Stimulated activated CD4-positive, alpha-beta T cell treated with anti-CD3 and anti-CD28 coated beads, Interleukin-4, amount 100 ng/mL, for 48 hours (primary cell): ENCODE data around the gene CACNB4.
A peak's percentile ranks its signal among the peaks of the same experiment; 100 is the strongest.

ENCODE experiments used
- DNase-seq, 2 donors: peaks; one replicate each; pipeline ENCODE4 v3.0.0-alpha.2; 2020; ENCODE audit warnings: low read depth in 2 of 2

CACNB4 gene

DNA sequence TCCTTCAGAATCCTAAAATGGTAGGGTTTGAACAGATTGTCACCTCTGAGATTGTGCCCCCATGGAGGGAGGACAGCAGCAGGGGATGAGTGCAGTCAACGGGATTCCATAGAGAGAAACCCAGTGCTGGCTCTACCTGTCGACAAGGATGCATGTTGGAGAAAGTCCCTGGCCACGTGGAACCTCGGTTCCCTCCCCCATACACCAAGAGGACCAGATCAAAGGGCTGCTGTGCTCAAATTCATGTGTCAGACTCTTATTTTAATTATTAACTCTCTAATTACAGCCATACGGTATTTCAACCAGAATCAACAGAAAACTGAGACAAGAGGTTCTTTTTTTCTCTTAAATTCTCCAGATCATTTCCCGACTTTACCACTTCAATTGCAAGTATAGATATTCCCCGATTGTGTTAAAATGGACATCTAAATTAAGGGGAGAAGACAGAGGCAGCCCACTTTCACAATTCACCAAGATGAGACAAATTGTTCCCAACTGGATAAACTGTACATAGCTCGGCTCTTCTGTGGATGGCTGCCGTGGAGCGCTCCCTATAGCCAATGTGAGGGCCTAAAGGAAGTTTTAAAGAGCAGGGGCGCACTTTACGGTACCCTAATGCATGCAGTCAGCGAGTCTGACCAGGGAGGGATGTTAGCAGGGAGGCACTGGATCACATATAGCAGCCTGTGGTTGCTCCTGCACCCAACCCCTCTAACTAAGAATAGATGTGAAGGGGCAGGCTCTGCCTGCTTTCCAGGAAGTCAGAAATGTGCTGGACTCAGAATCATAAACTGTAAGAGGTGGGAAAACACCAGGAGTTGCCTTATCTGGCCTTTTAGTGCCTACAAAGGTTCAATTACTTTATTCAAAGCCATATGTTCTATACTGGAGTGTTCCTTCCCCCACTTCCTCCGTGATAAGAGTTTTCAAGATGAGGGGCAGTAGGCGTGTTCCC, 123.1 kb downstream of the CACNB4 start:
- no peak for DNase-seq

DNA sequence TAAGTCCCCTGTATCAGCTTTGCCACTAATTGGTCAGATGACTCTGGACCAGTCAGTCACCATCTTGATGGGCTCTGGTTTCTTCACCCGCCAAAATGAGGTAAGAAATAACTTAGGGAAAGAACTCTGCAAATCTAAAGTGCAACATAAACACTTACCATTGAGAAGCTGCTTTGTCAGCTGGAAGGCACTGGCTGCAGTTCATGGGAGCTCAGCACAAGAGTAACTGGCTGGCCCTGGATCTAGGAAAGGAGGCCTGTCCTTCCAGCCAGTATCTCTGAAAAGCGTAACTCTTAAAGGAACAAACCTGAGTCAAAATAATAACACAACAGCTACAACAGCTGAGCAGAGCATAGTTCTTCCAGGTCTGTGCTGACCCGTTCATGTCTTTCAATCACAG, 123.9 kb downstream of the CACNB4 start:
- no peak for DNase-seq

DNA sequence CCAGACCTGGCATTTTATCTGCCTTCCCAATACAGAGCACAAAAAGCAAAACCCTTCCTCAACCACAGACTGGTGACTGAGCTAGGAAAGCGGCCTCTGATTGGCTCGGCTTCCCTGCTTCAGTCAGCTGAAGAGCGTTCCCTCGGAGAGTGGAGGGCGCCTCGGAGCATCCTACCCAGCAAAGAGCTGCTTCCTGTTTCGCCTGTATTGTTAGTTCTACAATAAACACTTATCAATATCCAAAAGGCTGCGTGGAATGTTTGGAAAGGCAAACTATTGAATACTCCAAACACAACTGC, 125.0 kb downstream of the CACNB4 start:
- DNase-seq: no peak

DNA sequence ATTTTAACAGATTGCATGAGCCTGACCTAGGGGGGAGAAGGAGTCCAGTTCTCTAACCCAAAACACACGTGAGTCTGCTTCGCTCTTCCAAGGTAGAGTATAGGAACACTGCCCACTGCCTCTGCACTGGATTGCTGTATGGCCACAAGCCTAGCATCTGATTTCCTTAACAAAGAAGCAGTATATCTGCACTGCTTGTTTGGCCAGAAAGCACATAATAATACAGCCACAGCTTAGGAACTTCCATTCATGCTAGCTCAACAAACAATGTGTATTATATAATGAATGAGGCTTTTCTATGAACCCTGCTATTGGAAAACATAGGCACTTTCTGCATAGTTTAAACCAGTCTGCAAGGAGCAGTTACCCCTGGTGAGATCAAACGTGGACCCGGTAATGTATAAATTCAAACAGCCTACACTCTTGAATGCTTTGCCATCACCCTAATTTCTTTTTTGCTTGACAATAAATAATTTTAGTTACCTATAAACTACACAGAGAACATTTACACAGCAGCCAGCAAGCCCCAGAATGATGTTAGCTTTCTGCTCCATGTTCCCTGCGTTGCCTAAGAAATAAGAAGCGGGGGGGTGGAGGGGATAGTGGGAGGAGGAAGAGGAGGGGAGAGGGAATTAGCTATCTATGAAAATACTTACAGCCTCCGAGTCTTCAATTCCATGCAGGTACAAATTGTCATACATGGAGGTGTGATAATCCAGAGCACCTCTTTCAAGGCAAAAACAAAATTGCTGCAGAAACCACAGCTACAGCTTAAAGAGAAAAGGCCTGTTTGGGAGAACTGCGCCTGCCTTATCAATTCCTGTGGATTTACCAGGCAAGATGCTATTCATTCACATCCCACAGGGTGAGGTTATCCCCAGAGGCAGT, 125.6 kb downstream of the CACNB4 start:
- no peak for DNase-seq

DNA sequence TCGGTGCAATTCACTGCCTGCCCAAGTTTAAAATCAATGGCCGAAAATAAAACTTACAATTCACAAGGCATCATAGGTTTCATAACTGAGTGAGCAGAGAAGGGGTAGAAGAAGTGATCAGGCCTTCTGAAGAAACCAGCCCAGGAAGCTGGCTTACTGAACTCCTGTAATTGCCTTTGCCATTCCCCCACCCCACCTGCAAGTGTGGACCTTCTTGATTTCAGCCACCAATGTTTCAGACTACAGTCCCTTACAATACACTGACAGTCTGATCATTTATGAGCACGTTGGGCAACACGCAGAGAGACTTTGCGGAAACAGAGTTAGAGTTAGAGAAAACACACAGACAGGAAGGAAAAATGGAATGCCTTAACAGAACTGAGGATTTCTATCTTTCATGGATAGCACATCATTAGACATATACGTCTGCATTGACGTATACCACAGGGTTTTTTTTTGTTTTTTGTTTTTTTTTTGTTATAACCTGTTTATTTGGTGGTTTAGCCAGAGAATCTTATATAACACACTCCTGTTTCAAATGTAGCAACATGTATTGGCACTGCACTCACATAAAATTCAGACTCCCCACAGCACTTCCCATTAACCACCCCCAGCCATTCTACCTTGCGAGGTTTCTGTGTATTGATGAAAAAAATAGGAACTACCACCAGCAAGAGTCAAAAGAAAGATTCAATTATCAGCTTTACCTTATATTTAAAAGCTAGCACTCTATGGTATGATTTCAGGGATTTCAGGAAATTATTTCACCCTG, 126.4 kb downstream of the CACNB4 start:
- no peak for DNase-seq

DNA sequence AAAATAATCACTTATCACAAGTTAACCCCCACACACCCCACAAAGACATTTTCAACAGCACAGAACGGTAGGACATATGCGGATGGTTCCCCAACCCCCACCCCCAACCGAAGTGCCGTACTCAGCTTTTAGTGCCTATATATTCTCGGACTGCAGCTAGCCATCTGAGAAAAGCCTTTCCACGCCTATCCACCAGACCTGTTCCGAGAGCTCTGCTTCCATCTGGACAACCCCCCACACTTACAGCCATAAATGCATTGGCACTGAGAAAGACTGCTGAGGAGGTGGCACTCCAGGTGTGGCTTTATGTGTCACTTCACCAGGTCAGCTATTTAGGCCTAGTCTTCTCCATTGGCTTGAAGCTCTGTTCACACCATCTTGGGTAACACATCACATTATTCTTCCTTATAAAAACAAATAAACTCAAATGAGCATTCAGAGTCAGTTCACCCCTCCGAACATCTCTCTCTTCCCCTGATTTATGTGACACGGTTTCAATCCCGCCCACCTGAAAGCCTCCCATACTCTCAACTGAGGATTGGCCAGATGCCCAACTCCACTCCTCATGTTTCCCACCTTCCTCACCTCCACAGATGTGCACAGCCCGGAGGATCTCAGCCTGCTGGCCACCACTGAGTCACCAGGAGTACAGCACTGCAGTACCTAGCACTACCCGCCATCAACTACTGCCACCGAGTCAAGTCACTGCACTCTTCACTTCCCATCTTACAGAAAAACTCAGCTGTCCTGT, 127.4 kb downstream of the CACNB4 start:
- no peak for DNase-seq

DNA sequence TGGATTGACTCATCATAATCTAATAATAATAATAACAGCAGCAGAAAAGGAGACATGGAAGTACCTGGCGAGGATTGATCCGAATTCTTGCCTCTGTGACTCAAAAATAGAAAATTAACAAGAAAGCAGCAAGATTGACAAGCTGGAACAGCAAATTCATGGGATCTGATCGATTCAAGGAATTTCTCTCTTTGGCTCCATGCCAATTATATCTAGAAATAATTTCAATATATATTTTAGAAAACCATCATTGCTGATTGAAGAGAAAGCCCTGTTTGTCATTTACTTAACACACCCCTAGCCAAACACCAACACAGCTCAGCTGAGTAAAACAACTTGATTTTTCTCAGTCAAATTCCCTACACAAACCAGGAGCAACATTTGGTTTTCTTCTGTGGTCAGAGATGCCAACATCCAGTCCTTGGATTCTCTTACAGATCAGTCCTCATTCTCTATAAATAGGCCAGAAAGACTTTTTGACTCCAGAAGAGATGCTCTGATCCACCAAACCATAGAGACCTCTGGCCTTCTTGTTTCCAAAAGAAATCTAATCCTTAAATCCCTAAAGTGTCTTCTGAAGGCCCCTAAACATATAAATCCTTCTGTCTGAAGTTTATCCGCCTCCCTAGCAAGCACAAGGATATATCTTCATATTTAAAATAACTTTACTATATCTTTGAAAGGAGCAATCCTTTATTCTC, 129.9 kb downstream of the CACNB4 start:
- DNase-seq: no peak

DNA sequence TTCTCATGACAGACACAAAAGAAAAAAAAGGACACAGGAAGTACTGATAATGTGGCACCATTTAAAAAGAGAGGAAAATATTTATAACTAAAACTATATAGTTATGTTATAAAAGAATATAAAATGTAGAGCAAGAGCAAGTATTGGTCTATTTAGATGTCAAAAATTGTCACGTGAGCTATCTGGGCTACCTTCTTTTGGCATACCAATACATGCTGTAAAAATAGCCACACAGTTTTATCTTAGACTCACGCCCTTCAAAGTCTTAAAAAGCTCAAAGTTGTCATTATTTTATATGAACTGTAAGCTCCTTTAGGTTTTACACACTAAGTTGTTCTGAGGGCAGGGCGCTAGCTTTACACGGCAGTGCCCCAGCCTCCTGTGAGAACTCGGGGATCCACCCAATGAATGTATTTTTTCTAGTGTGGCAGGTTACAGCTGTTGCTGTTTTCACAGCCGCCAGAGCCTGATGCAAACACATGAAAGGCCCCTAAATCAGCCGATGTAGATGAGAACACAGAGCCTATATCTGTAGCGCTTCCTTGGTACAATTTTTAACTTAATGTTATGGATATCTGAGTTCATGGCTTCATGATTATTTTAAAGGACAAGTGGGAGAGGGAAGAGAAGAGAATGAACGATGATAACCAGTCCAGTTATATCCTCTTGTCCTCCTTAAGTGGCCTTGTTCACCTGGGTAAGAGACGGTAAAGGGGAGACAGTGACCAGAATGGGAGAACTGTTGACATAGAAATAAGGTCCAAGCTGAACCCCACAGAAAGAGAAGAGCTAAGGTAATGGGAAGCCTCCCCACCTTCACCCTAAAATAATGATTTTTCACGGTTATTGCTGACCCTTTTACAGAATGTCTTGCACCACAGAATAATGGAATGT, 130.8 kb downstream of the CACNB4 start:
- no peak for DNase-seq

DNA sequence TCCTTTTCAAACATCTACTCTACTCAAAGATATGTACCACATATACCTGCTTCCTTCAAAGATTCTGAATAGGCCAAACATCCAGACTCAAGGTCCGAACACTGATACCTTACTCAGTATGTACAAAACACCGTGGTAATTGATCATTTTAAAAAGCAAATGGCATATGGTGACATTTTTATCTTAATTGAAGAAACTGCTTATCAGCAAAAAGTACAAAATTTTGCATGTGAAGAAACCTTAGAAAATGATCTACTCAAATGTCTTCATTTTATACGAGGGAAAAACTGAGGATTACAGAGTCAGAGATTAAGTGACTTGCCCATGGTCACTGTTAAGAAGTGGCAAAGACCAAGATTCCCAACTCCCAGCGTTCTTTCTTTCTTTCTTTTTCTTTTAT, 133.0 kb downstream of the CACNB4 start:
- no peak for DNase-seq

DNA sequence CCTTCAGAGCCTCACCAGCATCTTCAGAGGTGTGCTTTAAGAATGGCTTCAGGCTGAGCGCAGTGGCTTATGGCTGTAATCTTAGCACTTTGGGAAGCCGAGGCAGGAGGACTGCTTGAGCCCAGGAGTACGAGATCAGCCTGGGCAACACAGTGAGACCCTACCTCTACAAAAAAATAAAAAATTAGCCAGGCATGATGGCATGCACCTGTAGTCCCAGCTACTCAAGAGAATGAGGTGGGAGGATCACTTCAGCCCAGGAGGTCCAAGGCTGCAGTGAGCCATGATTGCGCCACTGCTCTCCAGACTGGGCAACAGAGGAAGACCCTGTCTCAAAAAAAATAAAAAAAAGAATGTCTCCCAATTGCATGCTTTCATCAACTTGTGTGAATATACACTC, 137.3 kb downstream of the CACNB4 start:
- DNase-seq: no peak

DNA sequence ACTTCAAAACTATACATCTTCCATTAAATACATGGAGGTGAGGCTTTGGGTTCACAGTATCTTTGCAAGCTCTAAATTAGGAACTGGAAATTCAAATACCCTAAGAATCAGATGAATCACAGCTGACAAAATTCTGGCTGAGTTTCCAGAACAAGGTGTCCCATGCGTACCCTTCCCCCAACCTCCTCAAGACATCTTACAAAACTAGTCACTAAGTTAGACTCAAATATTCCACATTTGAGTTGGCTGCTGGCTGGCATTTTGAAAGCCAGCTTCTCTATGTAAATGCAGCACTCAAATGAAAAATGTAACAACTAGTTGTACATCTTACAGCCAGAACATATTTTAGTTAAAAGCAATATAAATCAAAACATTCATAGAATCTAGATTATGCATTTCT, 139.6 kb downstream of the CACNB4 start:
- no peak for DNase-seq

DNA sequence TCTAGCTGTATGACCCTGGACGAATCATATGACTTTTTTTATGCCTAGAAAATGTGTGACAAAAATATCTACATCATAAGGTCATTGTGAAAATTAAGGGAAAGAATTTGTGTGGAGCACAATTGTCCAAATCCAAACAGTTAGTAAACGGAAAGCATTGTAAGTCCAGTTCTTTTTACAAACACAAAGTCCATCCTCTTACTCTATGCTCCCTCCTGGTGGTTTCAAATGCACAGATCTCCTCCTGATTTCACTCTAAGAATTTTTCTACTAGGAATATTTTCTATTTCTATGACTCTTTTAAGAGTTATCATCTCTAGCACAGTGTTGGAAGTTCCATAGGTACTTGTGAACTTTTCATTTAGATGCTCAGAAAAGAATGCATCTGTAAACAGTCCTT, 145.4 kb downstream of the CACNB4 start:
- no peak for DNase-seq

DNA sequence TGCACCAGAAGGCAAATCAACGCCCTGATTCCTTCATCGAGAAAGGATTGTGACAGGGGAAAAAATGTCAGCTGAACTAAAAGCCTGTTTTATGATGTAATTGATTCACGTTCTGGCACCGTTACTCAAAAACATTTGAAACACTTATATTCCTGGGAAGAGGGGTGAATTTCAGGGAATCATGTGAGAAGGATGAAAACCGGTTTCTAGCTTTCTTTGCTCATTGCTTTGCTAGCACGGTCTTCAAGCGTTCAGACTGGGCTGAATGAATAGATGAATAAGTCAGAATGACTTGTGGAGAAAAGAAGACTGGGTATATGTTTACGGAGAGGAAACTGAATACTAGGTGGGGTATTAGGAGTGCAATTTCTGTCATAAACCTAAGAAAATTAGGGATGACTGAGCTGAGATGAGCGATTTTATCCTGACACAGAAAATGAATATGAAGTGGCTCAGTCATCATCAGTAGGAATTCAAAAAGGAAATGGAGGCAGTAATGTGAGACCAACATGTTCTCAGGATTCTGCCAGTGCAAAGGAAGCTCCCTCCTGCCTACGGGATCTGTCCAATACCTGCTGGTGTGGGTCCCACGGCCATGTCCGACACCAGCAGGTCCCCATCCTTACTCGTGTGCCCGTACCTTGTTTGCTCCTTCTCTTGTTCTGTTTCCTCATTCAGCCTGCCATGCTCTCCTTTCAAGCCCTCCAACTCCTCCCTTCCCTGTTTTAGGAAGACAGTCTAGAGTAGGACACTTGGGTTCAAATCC, 146.0 kb downstream of the CACNB4 start:
- no peak for DNase-seq

DNA sequence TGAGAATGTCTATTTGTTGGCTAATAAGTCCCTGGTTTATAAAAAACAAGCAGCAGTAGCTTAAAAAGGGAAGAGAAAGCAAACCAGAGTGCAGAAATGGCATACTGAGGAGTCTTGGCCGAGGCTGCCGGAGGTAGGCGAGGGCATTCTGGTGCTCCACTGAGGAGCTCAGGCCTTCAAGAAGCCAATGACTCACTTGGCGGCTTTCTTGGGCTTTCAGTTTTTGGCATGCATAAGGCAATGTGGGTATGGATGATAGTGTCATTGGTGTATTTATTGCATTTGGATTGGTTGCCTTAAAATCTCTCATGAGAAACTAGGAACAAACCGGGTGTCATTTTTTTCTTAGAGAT, 151.1 kb downstream of the CACNB4 start:
- no peak for DNase-seq

DNA sequence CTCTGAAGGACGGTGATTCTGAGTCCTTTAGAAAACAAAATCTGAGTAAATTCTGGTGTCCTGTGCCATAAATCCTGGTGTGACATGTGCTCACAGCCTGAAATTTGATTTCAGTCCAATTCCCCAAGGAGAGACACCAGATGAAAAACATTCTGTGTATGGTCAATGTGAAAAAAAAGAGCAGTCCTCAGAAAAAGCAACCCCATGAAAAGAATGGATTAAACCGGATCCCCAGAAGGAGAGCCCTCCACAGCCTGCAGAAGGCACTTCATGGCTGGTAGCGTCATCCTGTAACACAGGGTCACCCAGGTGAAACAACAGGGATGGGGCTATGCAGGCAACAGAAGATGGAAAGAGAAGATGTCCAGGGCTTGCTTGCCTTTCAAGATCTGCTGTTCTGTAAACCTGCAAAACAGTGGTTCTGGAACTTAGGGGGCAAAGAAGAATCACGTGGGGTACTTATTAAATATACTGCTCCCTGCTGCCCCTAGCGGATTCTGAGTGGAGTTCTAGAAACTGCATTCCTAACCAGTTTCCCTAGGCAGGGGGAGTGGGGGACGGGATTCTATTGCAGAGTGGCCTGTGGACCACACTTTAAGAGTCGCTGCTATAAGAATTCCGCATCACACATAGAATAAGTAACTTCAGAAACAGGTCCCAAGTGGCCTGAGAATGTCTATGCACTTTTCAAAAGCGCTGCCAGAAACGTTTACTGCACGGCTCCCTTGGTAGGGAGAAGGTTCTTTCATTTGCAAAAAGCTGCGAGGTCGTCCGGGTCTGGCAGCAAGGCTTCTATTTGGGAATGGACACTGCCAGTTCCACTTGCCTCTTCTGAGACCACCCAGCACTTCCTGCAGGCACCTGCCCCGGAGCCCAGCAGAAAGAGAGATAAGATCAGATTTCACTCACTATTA, 151.7 kb downstream of the CACNB4 start:
- peak in 1 of 2 donors; percentile 6 for DNase-seq

DNA sequence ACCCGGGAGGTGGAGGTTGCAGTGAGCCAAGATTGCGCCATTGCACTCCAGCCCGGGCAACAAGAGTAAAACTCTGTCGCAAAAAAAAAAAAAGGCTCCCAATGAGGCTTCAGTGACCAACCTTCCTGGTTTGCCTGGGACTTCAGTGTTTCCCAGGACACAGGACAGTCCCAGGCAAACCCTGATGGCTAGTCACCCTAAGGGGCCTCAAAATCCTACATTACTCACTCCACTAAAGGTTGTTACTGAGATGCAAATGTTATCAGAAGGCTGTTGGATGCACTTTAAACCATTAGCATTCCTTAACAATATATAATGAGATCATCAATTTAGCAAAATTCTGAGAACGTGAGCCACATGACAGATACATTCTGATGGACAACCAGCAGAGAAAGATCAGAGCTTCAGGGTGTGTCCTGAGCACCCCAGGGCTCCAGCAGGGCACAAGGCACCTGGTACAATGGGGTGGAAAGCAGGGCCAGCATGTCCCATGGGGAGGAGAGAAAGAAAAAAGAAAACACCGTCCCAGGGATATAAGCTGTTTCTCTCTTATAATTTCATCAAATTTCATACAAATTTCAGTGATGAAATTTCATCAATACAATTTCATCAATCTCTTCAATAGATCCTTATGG, 152.5 kb downstream of the CACNB4 start:
- no peak for DNase-seq

DNA sequence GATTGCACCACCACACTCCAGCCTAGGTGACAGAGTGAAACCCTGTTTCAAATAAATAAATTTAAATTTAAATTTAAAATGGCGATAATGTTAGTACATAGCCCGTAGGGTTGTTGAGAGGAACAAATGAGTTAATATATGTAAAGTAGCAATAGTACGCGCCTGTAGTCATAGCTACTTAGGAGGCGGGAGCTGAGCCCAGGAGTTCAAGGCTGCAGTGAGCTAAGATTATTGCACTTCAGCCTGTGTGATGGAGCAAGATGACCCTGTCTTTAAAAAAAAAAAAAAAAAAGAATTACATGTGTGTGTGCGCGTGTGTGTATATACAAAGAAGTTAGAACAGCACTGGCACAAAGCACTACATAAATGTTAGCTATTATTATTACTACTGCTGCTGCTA, 153.2 kb downstream of the CACNB4 start:
- no peak for DNase-seq

DNA sequence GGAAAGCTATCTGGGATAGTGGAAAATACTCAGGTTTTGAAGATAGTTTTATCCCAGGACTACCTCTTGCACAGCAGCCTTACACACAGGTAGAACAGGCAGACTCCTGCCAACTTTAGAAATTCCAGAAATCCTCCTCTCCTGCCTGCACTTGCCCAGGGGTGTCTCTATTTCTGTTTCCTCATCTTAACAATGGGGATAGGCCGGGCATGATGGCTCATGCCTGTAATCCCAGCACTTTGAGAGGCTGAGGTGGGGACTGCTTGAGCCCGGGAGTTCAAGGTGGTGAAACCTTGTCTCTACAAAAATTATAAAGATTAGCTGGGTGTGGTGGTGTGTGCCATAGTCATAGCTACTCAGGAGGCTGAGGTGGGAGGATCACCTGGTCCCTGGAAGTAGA, 153.7 kb downstream of the CACNB4 start:
- no peak for DNase-seq
